Measurements from ENCODE around the gene UPK1B. TPM values are rescaled to one million over a fixed set of nuclear protein-coding genes. Genes with fewer than 3 reads are reported as not detected.

UPK1B gene
- total and polyA plus RNA-seq, 8 donors: 0.46 to 61.1 (median 2.3) TPM; not detected in 4

GRCh38 chr3:119194237-119195150 lies 21.1 kb downstream of the UPK1B start:
- H3K36me3 ChIP-seq: no peaks in the 10 kb centered on the region
- intact Hi-C loops (cut with DNase I; ENCODE audit: low total_unique reads): no loop called here
- no peaks in the 10 kb centered on the region for H3K4me1 ChIP-seq
- no peaks in the 10 kb centered on the region for H3K27me3 ChIP-seq
- WGBS, 5 donors: 62 to 70% (median 67%) methylated on average over 7 of the region's 7 CpGs
- no peak overlapping the region for H3K27ac ChIP-seq
- TF ChIP-seq POLR2AphosphoS5 (IDR thresholded peaks at IDR 0.05): no peak
- TF ChIP-seq CTCF (IDR thresholded peaks at IDR 0.05): no peak
- TF ChIP-seq EP300 (IDR thresholded peaks at IDR 0.05): no peak
- no peak for TF ChIP-seq POLR2A (IDR thresholded peaks at IDR 0.05)
- no peak for DNase-seq
- H3K9me3 ChIP-seq: no peaks in the 10 kb centered on the region
- H3K4me3 ChIP-seq: no peak overlapping the region

- Histone ChIP-seq H3K9me3 (no peaks in the 10 kb centered on the region), H3K36me3 (no peaks in the 10 kb centered on the region), H3K4me3 (no peak overlapping the region), H3K27me3 (no peaks in the 10 kb centered on the region), H3K27ac (no peak overlapping the region), H3K4me1 (no peaks in the 10 kb centered on the region)
- DNase-seq: no peak
- WGBS, 5 donors: 61 to 81% (median 71%) methylated on average over 1 of the region's 1 CpG
- intact Hi-C loops (cut with DNase I; ENCODE audit: low total_unique reads): no loop called here
- TF ChIP-seq POLR2A (IDR thresholded peaks at IDR 0.05): no peak
- TF ChIP-seq CTCF (IDR thresholded peaks at IDR 0.05): no peak
- no peak for TF ChIP-seq POLR2AphosphoS5 (IDR thresholded peaks at IDR 0.05)
- no peak for TF ChIP-seq EP300 (IDR thresholded peaks at IDR 0.05)
Observed at GRCh38 chr3:119195151-119195476, 21.7 kb downstream of the UPK1B start.

GRCh38 chr3:119195911-119196310 lies 22.5 kb downstream of the UPK1B start:
- intact Hi-C loops (cut with DNase I; ENCODE audit: low total_unique reads): no loop called here
- WGBS, 5 donors: 55 to 94% (median 75%) methylated on average over 1 of the region's 1 CpG
- no peak for DNase-seq
- Histone ChIP-seq H3K4me1 (no peaks in the 10 kb centered on the region), H3K27ac (no peak overlapping the region), H3K27me3 (no peaks in the 10 kb centered on the region), H3K36me3 (no peaks in the 10 kb centered on the region), H3K4me3 (no peak overlapping the region), H3K9me3 (no peaks in the 10 kb centered on the region)
- no peak for TF ChIP-seq POLR2A (IDR thresholded peaks at IDR 0.05)
- TF ChIP-seq EP300 (IDR thresholded peaks at IDR 0.05): no peak
- no peak for TF ChIP-seq POLR2AphosphoS5 (IDR thresholded peaks at IDR 0.05)
- no peak for TF ChIP-seq CTCF (IDR thresholded peaks at IDR 0.05)

- TF ChIP-seq CTCF (IDR thresholded peaks at IDR 0.05) (no peak), POLR2AphosphoS5 (IDR thresholded peaks at IDR 0.05) (no peak), POLR2A (IDR thresholded peaks at IDR 0.05) (no peak), EP300 (IDR thresholded peaks at IDR 0.05) (no peak)
- Histone ChIP-seq H3K4me3 (no peak overlapping the region), H3K4me1 (peaks cover 0 to 11% (median 2%) of the 10 kb centered on the region in 4 donors), H3K27me3 (no peaks in the 10 kb centered on the region), H3K27ac (no peak overlapping the region), H3K36me3 (peaks cover 0 to 19% (median 12%) of the 10 kb centered on the region in 4 donors), H3K9me3 (no peaks in the 10 kb centered on the region)
- no peak for DNase-seq
- intact Hi-C loops (cut with DNase I; ENCODE audit: low total_unique reads): no loop called here
- 41 to 51% (median 46%) methylated on average over 8 of the region's 8 CpGs for WGBS, 5 donors
Observed at GRCh38 chr3:119205209-119205608, 31.8 kb downstream of the UPK1B start.
